Retinal pigment epithelial cell (primary cell): ENCODE measurements around the gene LSM3.
"Not testable (repeated sequence)": the region's sequence is repeated elsewhere in the genome, so short reads cannot be mapped to it uniquely, and the experiment has no call there.

Experiments used
- DNase-seq: peaks from one replicate; pipeline ENCODE4 v3.0.0-alpha.2; 2010; ENCODE audit warnings: low read depth
- H3K4me3 ChIP-seq: 2 replicates; pipeline ENCODE4 v1.5.1; 2011; ENCODE audit warnings: mild to moderate bottlenecking, low read length, control low read depth, moderate library complexity
- CTCF ChIP-seq: conservative IDR thresholded peaks from 2 replicates; pipeline ENCODE4 v1.5.1; 2011; ENCODE audit warnings: low read depth, low read length, control low read depth, inconsistent platforms

Gene LSM3

DNA sequence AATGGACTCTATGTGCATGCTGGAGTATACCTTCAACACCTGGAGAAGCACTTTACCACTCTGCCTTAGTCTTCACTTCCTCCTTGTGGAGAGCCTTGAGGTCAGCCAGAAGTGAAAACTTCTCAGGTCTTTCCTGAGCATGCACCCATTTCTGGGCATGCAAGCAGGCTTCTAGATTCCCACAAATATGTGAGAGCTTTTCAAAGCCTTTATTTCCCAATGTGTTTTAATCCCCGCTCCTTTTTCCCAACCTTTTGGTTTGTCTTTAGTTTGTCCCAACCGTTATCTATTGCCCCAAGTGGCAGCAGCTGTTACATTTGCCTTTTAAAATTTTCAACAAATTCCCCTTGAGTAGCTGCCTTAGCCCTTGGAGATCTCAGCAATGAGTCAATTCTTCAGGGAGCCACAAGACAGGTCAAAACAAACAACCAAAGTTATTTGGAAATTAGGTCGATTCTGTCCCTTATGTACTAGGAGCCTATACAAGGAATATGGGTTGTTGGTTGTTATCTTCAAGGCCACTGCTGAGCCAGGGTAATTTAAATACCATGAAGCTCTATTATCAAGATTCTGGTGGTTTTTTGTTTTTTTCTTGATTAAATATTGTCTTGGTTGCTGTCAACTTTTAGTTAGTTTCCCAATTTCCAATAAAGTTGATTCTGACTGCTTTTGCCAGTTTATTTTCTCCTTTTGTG, 44.4 kb downstream of the LSM3 start:
- no peak for DNase-seq

GRCh38 chr3:14223595-14223994, 45.0 kb downstream of the LSM3 start:
- H3K4me3 ChIP-seq, result no peak overlapping the region
- no peak for TF ChIP-seq CTCF
- no peak for DNase-seq

More for the DNA sequence above, 44.4 kb downstream of the LSM3 start:
- TF ChIP-seq CTCF, result no peak
- H3K4me3 ChIP-seq, result no peak overlapping the region

DNA sequence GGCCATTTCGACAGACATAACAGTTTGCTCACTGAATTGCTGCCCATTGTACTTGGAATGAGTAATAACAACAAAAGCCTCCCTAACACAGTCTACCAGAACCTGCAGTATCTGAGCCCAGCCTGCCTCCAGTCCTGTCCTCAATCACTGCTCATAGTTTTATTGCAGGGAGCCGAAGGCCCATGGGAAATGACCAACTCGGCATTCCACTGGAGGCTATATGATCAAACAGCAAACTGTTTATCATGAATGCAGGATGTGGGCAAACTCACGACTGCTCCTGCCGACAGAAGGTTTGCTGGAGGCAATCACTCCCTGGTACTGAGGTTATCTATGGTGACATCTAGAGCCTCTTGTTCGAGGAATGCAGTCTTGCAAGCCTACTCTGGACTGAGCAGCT, 46.3 kb downstream of the LSM3 start:
- DNase-seq, result no peak
- TF ChIP-seq CTCF, result no peak
- H3K4me3 ChIP-seq, result no peak overlapping the region

DNA sequence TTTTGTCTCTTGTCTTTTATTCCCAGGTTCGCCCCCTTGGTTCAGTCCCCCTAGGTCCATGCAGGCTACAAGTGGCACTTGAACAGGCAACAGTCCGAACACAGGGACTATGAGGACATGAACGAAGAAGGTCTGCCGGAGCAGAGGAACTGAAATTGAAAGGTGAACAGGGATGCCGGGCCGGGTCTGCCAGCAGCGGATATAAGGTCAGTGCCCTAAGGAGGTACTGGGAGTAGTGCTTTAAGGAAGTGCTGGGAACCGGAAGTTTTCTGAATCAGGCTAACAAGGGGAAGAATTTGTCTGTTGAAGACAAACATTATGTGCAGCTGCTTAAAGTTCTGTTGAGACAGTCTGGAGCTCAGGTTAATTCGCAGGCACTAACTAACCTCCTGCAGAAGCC, 46.8 kb downstream of the LSM3 start:
- no peak for TF ChIP-seq CTCF
- H3K4me3 ChIP-seq, result no peak overlapping the region
- no peak for DNase-seq

DNA sequence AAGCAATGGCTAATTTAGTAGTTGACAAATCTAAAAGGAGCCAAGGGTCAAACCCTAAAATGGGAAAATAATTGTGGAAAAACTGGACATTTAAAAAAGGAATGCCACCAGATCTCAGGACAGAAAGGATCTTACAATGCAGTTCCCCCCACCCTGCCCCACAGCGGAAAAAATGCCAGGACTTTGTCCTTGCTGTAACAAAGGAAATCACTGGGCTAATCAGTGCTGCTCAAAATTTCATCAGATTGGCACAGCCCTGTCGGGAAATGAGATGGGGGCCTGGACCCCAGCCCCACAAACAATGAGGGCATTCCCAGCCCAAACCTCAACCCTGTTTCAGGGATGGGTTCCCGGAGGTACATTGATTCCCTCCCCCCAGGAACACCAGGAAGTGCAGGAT, 47.7 kb downstream of the LSM3 start:
- DNase-seq, H3K4me3 ChIP-seq: not testable (repeated sequence)

- no peak for DNase-seq
- no peak for TF ChIP-seq CTCF
These were observed 49.2 kb downstream of the LSM3 start for GRCh38 chr3:14227856-14228255.

GRCh38 chr3:14228681-14229470, 50.3 kb downstream of the LSM3 start:
- H3K4me3 ChIP-seq, result no peak overlapping the region
- no peak for TF ChIP-seq CTCF
- DNase-seq, result no peak

More at GRCh38 chr3:14227856-14228255, 49.2 kb downstream of the LSM3 start:
- H3K4me3 ChIP-seq, result no peak overlapping the region

- H3K4me3 ChIP-seq, DNase-seq: not testable (repeated sequence)
These were observed 51.1 kb downstream of the LSM3 start for GRCh38 chr3:14229695-14230094.
